Measurements from ENCODE around the gene SESTD1.

SESTD1 gene

DNA sequence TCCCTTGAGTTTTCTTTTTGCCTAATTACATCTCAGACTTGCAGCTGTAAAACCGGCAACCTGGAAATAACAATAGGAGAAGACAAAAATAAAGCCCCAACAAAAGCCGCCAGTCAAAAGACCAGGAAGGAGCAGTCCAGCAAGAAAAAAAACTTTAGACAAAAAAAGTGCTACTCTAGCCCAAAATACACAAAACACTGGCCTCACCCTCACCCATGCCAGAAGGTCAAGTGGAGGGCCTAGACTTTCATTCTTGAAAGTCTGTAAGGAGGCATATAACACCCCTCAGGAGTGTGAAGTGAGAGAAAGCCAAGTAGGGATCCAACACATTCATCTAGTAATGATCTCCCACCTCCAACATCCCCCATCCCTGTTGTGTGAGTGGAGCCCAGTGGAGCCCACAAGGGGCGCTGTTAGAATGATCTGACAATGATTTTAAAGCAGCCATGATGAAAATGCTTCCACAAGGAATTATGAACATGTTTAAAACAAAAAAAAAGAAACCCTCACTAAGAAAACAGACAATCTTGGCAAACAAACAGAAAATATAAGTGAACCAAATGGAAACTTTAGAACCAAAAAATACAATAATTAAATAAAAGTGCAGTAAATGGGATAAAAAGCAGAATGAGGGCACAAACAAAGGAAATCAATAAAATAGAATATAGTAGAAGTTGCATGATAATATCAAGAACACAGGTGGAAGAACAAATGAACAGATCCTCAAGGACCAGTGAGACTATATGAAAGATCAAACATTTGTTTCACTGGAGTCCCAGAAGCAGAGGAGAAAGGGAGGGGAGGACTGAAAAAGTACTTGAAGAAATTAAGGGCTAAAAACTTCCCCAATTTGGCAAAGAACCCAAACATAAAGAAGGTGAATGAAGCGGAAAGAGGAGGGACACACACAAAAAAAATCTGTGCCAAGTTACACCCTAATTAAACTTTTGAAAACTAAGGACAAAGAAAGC is 23.9 kb downstream of the SESTD1 start:
- H3K9me3 ChIP-seq (ENCODE audit: low read length), result no peaks in the 10 kb centered on the region
- H2AFZ ChIP-seq (ENCODE audit: low read depth, low read length), result no peak overlapping the region
- H3K4me3 ChIP-seq (ENCODE audit: low read length), result no peak overlapping the region
- H3K4me1 ChIP-seq (ENCODE audit: insufficient read depth, low read length), result peaks cover 6% of the 10 kb centered on the region
- no peaks in the 10 kb centered on the region for H3K27me3 ChIP-seq (ENCODE audit: insufficient read depth, low read length)
- H3K36me3 ChIP-seq (ENCODE audit: insufficient read depth, low read length), result no peaks in the 10 kb centered on the region

DNA sequence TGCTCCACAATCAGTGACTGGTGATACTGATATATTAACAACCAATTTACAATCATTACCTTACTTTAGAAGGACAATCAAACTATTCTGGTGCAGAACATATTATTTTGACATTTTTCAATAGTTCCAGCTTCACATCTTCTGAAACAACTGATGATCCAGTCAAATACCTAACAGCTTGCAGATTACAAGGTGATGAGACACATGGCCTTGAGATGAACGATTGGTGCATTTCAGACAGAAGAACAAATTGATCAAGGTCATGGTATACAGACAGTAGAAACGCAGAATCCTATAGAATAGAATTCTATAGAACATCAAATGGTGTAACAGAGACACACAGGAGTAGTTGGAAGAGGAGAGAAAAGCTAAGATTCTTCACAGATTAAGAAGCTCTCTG is 24.8 kb downstream of the SESTD1 start:
- no peaks in the 10 kb centered on the region for H3K36me3 ChIP-seq (ENCODE audit: insufficient read depth, low read length)
- H3K4me1 ChIP-seq (ENCODE audit: insufficient read depth, low read length), result peaks cover 10% of the 10 kb centered on the region
- H3K9me3 ChIP-seq (ENCODE audit: low read length), result no peaks in the 10 kb centered on the region
- no peak overlapping the region for H3K4me3 ChIP-seq (ENCODE audit: low read length)
- no peak overlapping the region for H2AFZ ChIP-seq (ENCODE audit: low read depth, low read length)
- H3K27me3 ChIP-seq (ENCODE audit: insufficient read depth, low read length), result no peaks in the 10 kb centered on the region

DNA sequence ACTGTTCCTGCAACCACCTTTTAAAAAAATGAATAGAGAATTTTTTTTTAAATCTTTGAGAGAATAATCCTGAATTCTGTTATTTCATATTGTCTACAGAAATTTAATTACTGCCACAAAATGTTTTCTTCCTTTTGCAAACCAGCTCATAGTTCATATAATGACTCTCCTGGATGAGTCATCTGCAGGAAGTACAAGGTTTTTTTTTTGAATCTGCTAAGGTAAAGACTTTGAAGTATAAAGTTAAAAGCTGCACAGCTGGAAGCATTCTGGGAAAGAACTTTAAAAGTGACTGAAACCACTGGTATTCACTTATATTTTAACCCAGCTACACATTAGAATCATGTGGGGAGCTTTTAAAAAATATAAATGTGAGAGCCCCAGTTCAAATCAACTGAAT is 25.4 kb downstream of the SESTD1 start:
- H3K4me3 ChIP-seq (ENCODE audit: low read length), result no peak overlapping the region
- no peak overlapping the region for H2AFZ ChIP-seq (ENCODE audit: low read depth, low read length)
- H3K36me3 ChIP-seq (ENCODE audit: insufficient read depth, low read length), result no peaks in the 10 kb centered on the region
- H3K27me3 ChIP-seq (ENCODE audit: insufficient read depth, low read length), result no peaks in the 10 kb centered on the region
- H3K9me3 ChIP-seq (ENCODE audit: low read length), result no peaks in the 10 kb centered on the region
- H3K4me1 ChIP-seq (ENCODE audit: insufficient read depth, low read length), result peaks cover 10% of the 10 kb centered on the region

DNA sequence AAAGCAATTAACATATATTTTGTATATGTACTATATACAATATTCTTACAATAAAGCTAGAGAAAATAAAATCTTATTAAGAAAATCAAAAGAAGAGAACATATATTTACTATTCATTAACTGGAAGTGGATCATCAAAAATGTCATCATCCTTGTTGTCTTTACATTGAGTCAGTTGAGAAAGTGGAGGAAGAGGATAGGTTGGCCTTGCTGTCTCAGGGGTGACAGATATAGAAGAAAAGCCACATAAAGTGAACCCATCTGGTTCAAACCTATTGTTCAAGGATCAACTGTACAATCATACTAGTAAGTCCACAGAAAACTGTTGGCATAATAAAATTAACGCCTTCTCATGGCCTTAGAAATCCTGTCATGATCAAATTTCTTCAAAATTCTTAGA is 26.6 kb downstream of the SESTD1 start:
- Histone ChIP-seq H3K9me3 (ENCODE audit: low read length) (no peaks in the 10 kb centered on the region), H3K4me3 (ENCODE audit: low read length) (no peak overlapping the region), H2AFZ (ENCODE audit: low read depth, low read length) (no peak overlapping the region), H3K36me3 (ENCODE audit: insufficient read depth, low read length) (peaks cover 5% of the 10 kb centered on the region), H3K27me3 (ENCODE audit: insufficient read depth, low read length) (no peaks in the 10 kb centered on the region), H3K4me1 (ENCODE audit: insufficient read depth, low read length) (peaks cover 10% of the 10 kb centered on the region)

DNA sequence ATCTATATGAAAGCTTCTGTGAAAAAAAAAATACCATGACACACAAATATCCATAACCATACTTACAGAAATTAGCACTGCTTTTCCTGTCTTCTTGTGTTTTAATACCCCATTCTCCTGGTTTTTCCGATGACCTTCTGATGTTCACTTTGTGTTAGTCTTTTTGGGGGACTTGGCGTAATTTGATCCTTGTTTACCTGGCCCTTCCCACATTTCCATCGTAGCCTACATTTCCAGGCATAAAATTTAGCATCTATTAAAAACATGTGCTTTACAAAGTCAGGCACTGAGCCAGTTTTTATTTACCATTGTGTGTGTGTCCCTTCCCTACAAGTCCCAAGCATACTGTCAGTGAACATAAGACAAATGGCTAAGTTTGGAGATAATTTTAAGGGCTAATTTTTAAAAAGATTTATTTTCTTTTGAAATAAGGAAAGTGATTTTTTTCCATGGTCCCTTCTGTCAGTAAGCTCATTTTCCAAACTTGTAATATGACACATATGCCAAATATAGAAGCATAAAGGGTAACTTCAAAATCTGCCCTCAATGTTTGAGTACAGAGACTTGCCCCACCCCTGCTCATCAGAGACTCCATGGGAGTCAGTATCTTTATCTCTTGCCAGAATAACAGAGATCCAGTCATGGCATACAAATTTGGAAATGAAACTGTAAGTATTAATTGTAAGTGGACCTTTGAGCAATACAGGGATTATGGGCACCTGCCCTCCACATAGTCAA is 27.3 kb downstream of the SESTD1 start:
- Histone ChIP-seq H3K36me3 (ENCODE audit: insufficient read depth, low read length) (peaks cover 5% of the 10 kb centered on the region), H2AFZ (ENCODE audit: low read depth, low read length) (no peak overlapping the region), H3K27me3 (ENCODE audit: insufficient read depth, low read length) (no peaks in the 10 kb centered on the region), H3K9me3 (ENCODE audit: low read length) (no peaks in the 10 kb centered on the region), H3K4me3 (ENCODE audit: low read length) (no peak overlapping the region), H3K4me1 (ENCODE audit: insufficient read depth, low read length) (peaks cover 10% of the 10 kb centered on the region)

DNA sequence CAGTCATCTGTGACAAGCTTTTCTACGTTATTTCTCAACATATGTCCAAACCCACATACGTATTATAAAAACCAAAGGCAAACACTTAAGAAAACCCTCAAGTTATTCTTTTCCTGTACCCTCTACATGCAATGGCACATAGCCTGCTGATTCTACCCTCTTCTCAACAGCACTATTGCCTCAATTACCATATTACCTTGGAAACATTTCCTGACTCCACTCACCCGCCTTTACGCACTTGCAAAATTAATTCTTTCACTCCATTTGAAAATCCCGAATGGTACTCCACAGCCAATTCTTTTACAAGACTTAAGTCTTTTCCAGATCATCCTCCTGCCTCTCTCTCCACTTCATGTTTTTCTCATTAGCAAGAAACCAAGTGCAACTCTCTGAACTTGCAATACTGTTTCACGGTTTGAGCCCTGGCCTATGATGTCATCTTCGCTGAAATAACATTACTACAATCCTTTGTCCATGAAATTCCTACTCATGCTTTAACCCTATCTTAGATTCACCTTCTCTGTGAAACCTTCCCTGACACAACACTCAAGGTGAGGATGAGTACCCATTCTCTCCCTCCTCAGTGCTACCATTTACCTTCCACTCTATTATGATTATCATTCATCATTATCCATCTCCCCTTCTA is 29.0 kb downstream of the SESTD1 start:
- Histone ChIP-seq H3K36me3 (ENCODE audit: insufficient read depth, low read length) (peaks cover 5% of the 10 kb centered on the region), H2AFZ (ENCODE audit: low read depth, low read length) (no peak overlapping the region), H3K4me1 (ENCODE audit: insufficient read depth, low read length) (peaks cover 9% of the 10 kb centered on the region), H3K27me3 (ENCODE audit: insufficient read depth, low read length) (no peaks in the 10 kb centered on the region), H3K4me3 (ENCODE audit: low read length) (no peak overlapping the region), H3K9me3 (ENCODE audit: low read length) (no peaks in the 10 kb centered on the region)

DNA sequence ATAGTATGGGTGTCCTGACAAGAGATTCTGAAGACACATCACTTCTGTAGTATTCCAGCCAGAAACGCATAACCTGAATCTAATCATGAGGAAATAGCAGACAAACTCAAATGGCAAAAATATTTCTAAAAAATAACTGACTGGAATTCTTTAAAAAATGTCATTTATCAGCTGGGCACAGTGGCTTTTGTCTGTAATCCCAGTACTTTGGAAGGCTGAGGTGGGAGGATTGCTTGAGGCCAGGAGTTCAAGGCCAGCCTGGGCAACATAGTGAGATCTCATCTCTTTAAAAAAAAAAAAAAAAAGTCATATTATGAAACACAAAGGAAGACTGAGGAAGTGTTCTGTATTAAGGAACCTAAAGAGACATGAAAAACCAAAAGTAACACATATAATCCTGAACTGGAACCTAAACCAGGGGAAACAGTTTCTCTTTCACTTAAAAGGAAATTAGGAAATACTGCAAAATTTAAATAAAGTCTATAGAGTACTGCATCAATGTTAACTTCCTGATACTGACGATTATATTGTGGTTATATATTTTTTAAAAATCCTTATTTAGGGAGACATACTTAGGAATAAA is 29.9 kb downstream of the SESTD1 start:
- no peak overlapping the region for H2AFZ ChIP-seq (ENCODE audit: low read depth, low read length)
- peaks cover 6% of the 10 kb centered on the region for H3K4me1 ChIP-seq (ENCODE audit: insufficient read depth, low read length)
- H3K27me3 ChIP-seq (ENCODE audit: insufficient read depth, low read length), result no peaks in the 10 kb centered on the region
- no peak overlapping the region for H3K4me3 ChIP-seq (ENCODE audit: low read length)
- no peaks in the 10 kb centered on the region for H3K9me3 ChIP-seq (ENCODE audit: low read length)
- H3K36me3 ChIP-seq (ENCODE audit: insufficient read depth, low read length), result peaks cover 5% of the 10 kb centered on the region

DNA sequence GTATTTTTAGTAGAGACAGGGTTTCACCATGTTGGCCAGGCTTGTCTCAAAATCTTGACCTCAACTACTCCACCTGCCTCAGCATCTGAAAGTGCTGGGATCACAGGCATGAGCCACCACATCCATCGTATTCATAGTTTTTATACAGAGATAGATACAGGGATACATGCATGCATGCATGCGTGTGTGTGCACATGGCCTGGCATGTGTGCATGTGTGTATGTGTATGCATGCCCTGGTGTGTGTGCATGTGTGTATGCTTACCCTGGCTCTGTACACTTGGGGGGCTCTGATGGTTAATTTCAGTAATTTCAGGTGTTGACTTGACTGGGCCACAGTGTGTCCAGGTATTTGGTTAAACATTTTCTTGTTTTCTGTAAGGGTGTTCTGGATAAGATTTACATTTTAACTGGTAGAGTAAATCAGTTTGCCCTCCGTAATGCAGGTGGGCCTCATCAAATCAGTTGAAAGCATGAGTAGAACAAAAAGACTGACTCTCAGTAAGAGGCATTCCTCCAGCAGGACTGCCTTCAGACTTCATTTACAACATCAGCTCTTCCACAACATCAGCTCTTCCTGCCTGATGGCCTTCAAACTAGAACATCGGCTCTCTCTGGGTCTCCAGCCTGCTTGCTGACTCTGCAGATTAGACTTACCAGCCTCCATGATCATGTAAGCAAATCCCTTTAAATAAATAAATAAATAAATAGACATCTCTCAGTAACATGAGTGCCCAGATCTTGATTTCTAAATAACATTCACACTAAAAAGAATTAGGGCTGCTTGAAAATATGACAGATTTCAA is 30.8 kb downstream of the SESTD1 start:
- H2AFZ ChIP-seq (ENCODE audit: low read depth, low read length), result no peak overlapping the region
- no peaks in the 10 kb centered on the region for H3K9me3 ChIP-seq (ENCODE audit: low read length)
- H3K4me1 ChIP-seq (ENCODE audit: insufficient read depth, low read length), result peaks cover 6% of the 10 kb centered on the region
- no peaks in the 10 kb centered on the region for H3K27me3 ChIP-seq (ENCODE audit: insufficient read depth, low read length)
- no peak overlapping the region for H3K4me3 ChIP-seq (ENCODE audit: low read length)
- H3K36me3 ChIP-seq (ENCODE audit: insufficient read depth, low read length), result peaks cover 5% of the 10 kb centered on the region

DNA sequence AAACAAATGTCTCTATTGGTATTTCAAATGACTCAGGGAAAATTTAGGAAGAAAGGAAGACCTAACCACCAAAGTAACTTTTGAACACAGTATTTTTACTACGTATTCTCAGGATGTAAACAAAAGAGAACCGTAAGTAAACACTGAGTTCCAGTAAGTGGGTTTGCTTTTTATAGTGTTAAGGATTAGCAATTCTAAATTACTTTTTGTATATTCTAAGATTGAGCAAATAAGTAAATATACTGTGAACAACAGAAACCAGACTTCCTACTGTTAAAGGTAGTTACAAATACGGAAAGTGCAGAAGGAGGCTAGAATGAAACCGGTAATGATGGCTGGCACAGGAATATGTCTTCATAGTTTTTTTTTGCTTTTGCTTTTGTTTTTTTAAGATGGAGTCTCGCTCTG is 31.5 kb downstream of the SESTD1 start:
- Histone ChIP-seq H3K36me3 (ENCODE audit: insufficient read depth, low read length) (peaks cover 5% of the 10 kb centered on the region), H3K27me3 (ENCODE audit: insufficient read depth, low read length) (no peaks in the 10 kb centered on the region), H2AFZ (ENCODE audit: low read depth, low read length) (no peak overlapping the region), H3K9me3 (ENCODE audit: low read length) (no peaks in the 10 kb centered on the region), H3K4me3 (ENCODE audit: low read length) (no peak overlapping the region), H3K4me1 (ENCODE audit: insufficient read depth, low read length) (peaks cover 6% of the 10 kb centered on the region)

DNA sequence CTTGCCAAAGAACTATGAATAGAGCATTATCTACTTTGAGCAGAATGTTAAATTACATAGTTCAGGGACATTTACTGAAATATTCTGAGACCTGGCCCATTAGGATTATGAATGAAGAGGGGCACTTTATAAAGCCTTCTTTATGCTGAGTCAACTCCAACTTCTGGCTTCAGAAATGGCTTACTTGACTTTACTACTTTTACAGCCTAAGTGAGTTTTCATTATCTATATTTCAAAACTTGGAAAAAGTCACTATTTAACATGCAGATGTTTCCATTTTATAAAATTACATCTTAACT is 37.7 kb downstream of the SESTD1 start:
- Histone ChIP-seq H3K4me3 (ENCODE audit: low read length) (no peak overlapping the region), H3K36me3 (ENCODE audit: insufficient read depth, low read length) (no peaks in the 10 kb centered on the region), H3K4me1 (ENCODE audit: insufficient read depth, low read length) (peaks cover 10% of the 10 kb centered on the region), H3K27me3 (ENCODE audit: insufficient read depth, low read length) (no peaks in the 10 kb centered on the region), H3K9me3 (ENCODE audit: low read length) (no peaks in the 10 kb centered on the region), H2AFZ (ENCODE audit: low read depth, low read length) (no peak overlapping the region)

DNA sequence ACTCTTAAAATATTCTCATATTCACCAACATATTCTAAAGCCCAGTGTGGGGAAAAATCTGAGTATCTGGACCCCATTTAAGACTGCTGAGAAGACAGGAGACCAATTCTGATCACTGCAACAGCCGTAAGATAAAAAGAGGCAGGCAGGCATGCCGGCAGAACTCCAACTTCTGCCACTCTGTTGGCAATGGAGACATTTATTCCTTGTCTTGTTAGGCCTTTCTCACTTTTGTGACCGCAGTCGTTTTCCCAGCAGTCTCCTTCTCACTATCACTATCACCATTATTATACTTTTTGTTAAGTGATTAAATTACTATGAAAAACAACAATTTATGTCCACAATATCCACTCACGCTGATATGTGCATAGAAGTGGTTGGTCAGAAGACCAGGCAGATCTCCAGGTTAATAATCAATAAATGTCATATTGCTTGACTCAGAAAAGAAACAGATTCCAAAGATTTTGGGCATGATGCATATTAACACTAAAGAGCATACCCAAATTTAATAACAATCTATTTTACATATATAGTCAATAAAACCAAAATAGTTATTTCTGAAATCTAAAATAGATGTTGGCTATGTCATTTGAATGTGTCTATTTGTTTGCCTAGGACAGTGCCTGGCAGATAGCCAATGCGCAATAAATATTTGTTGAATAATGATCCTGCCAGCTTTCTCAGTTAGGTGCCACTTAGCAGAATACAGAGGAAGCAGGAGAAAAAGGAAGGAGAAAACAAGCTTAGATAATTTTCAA is 38.2 kb downstream of the SESTD1 start:
- no peak overlapping the region for H3K4me3 ChIP-seq (ENCODE audit: low read length)
- no peak overlapping the region for H2AFZ ChIP-seq (ENCODE audit: low read depth, low read length)
- no peaks in the 10 kb centered on the region for H3K9me3 ChIP-seq (ENCODE audit: low read length)
- peaks cover 10% of the 10 kb centered on the region for H3K4me1 ChIP-seq (ENCODE audit: insufficient read depth, low read length)
- no peaks in the 10 kb centered on the region for H3K36me3 ChIP-seq (ENCODE audit: insufficient read depth, low read length)
- H3K27me3 ChIP-seq (ENCODE audit: insufficient read depth, low read length), result no peaks in the 10 kb centered on the region

DNA sequence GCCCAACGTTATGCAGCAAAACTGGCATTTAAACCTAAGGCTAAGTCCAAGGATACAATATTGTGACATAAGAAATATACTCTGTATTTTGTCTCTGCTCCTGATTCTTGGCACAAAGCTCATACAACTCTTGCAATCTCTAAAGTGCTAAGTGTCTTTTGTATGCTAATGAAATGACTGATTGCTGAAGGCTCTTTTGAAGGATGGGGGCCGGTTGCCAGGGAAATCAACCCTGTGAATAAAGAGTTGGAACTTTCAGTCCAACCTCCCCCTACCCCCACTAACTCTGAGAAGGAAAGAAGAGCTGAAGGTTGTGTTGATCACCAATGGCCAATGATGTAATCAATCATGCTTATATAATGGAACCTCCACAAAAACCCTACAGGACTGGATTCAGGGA is 40.3 kb downstream of the SESTD1 start:
- Histone ChIP-seq H3K4me3 (ENCODE audit: low read length) (no peak overlapping the region), H3K36me3 (ENCODE audit: insufficient read depth, low read length) (no peaks in the 10 kb centered on the region), H3K27me3 (ENCODE audit: insufficient read depth, low read length) (no peaks in the 10 kb centered on the region), H3K9me3 (ENCODE audit: low read length) (no peaks in the 10 kb centered on the region), H2AFZ (ENCODE audit: low read depth, low read length) (no peak overlapping the region), H3K4me1 (ENCODE audit: insufficient read depth, low read length) (peaks cover 10% of the 10 kb centered on the region)

Data from neuron (in vitro differentiated cells).